HG03108 (cell line): ENCODE results near the gene MTHFD1L.
"Not testable (repeated sequence)": the region's sequence is repeated elsewhere in the genome, so short reads cannot be mapped to it uniquely, and the experiment has no call there.

ENCODE experiments used
- ATAC-seq: cut with Tn5 transposase; IDR thresholded peaks from one replicate; pipeline ENCODE4 v1.9.1; 2021; ENCODE audit warnings: moderate library complexity; ENCODE audit not compliant: unreplicated experiment

Gene MTHFD1L

GRCh38 chr6:151113641-151114040, 248.1 kb downstream of the MTHFD1L start:
- ATAC-seq, result no peak

DNA sequence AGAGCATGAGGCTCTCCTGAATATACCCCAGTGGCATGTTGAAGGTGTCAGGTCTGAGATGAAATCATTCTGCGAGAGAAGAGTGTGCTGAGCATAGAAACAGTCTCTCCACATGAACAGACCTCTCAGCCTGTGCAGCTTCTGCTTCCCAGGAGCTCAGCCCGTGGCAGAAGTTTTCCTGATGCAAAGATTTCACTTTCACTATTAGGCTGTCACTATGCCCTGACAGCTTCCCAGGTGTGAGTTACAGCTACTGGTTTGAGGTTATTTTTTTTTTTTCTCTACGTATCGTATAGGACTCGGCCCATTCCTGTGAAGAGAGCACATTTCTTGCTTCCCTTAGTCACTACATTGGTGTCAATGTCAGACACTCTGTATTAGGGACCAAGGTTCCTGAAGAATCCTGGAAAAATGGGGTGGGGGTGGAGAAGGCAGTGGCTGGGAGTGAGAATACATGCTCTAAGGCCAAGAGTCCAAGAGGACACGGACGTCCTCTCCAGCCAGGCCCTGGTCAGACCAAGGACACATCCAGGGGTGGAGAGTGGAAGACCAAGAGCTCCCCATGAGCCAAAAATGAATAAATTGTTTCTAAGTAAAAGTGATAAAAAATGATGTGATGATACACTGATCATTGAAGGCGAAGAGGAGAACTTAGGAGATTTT, 253.1 kb downstream of the MTHFD1L start:
- no peak for ATAC-seq

DNA sequence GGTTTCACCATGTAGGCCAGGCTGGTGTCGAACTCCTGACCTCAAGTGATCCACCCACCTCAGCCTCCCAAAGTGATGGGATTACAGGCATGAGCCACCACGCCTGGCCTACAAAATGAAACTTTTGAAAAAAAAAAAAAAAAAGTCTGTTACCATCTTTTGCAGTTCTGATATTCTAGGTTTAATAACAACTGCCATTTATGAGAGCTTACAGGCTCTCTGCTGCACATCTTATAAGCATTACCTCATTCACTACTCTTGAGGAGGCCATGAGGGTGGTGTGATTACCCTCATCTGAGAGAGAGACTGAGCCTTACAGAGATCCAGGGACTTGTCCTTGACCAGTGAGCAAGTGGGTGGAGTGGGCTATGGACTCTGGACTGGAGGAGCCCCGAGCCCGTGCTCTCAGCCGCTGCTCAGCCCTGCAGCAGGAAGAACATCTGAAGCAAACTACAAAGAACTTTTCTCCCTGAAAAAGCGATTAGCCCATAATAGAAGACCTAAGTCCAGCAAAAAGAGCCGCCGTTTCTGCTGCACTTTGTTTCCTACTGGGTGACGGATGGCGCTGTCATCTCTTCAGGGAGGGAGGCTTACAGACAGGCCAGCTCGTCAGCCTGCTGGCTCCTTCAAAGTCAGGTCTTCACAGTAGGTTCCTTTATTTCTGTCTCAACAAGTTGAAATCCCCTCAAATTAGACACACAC, 254.5 kb downstream of the MTHFD1L start:
- no peak for ATAC-seq

- ATAC-seq, result no peak
Measured at GRCh38 chr6:151121900-151122299, 256.4 kb downstream of the MTHFD1L start.

- not testable (repeated sequence) for ATAC-seq
Measured at GRCh38 chr6:151123641-151124040, 258.1 kb downstream of the MTHFD1L start.

DNA sequence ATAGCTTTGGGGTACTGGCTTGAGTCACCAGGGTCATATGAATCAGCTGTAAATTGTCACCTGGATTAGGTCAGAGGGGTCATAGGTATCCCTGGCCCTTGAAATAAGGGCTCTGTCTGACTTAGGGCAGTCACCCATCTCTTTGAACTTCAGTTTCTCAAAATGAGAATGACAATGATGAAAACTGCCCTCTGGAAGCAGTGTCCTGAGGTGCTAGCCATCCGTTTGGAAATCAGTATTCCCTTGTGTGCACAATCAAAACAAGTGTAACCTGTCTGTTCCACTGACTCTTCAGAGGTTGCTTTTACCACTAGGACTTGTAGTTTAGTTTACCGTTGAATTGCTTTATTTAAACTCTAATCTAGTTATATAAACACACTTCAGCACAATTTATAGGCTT, 259.7 kb downstream of the MTHFD1L start:
- ATAC-seq, result not testable (repeated sequence)

DNA sequence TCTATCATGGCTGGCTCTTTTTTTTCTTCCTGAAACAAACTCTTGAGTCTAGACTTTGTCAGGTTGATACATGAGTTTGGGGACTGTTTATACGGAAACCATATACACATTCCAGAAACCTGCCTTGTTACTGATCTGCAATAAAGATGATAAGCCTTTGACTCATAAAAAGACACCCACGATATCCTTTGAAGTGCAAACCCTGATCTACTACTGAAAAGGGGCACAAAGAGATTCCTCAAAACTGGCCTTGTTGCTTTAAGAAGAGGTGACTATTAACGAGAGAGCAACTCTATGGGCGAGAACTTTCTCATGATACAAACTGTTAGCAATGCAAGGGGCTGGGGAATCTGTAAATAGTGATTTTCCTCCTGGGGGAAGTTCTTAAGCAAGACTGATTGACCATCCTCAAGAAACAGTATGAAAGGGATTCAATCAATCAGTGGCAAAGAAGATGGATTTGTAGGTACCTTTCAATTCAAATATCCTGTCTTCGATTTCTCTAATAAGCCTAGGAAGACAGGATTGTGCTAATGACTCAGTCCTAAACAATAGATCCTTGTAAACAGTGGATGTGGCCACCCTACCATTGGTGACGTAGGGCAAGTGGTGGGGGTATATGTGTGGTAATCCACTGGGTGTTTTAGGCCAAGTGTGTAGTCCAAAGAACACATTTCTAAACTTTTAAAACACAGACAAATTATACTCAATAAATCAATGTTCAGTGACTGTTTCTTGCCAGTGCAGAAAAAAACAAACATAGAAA, 260.3 kb downstream of the MTHFD1L start:
- not testable (repeated sequence) for ATAC-seq

GRCh38 chr6:151126417-151126724, 260.9 kb downstream of the MTHFD1L start:
- ATAC-seq, result not testable (repeated sequence)

DNA sequence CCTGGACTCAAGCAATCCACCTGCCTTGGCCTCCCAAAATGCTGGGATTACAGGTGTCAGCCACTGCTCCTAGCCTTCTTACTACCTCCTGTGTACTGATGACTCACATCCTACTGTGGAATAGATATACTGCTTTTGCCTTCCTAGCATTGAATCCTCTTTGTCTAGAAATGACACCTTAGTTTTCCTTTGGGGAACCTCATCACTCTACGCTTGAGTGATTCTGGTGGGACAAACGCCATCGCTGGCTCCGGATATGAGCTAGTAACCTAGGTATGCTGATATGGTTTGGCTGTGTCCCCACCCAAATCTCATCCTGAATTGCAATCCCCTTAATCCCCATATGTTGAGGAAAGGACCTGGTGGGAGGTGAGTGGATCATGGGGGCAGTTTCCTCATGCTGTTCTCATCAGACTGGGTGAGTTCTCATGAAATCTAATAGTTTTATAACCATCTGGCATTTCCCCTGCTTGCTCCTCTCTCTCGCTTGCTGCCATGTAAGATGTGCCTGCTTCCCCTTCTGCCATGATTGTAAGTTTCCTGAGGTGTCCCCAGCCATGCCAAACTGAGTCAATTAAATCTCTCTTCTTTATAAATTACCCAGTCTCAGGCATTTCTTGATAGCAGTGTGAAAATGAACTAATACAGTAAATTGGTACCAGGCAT, 261.8 kb downstream of the MTHFD1L start:
- not testable (repeated sequence) for ATAC-seq

DNA sequence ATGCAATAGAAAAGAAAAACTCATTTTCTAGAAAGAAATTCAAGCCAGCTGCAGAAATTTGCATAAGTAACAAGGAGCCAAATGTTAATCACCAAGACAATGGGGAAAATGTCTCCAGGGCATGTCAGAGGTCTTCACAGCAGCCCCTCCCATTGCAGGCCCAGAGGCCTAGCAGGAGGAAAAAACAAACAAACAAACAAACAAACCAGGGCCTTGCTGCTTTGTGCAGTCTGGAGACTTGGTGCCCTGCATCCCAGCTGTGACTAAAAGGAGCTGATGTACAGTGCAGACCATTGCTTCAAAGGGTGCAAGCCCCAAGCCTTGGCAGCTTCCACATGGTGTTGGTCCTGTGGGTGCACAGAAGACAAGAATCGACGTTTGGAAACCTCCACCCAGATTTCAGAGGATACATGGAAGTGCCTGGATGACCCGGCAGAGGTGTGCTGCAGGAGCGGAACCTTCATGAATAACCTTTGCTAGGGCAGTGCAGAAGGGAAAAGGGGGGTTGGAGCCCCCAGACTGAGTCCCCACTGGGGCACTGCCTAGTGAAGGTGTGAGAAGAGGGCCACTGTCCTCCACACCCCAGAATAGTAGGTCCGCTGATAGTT, 263.4 kb downstream of the MTHFD1L start:
- no peak for ATAC-seq

DNA sequence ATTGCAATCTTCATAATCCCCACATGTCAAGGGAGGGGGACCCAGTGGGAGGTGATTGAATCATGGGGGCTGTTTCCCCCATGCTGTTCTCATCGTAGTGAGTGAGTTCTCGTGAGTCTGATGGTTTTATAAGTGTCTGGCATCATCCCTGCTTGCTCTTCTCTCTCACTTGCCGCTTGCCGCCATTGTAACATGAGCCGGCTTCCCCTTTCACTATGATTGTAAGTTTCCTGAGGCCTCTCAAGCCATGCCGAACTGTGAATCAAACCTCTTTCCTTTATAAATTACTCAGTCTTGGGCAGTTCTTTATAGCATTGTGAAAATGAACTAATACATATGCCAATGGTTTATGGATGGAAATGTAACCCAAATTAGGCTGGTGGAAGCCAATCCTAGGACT, 264.8 kb downstream of the MTHFD1L start:
- no peak for ATAC-seq

DNA sequence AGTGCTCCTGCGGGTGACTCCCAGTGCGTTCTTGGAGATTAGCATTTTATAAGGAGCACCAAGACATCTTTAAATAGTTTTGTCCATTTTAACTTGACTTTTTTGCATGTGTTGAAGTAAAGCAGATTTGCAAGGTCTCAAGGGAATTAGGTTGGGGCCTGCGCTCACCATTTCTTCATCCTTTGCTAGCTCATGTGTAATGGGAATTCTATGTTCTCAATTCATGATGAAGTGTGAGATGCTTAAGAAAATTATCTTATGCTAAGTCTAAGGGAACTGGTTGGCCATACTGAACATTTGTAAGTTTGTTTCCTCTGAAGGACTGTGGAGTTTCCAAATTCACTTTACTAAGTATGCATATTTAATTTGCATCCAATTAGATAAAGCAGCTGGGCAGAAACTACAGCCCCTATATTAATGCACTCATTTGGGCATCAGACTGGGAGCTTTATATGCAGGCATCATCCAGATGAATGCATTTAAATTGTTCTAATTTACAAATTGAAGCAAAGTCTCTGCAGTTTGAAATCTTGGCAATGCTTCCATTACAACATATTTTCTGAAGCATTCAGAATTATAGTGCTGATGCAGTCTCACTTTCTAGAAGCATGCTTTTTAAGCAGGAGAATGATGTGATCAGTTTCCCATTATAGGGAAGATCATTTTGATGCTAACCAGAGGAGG, 266.0 kb downstream of the MTHFD1L start:
- no peak for ATAC-seq

DNA sequence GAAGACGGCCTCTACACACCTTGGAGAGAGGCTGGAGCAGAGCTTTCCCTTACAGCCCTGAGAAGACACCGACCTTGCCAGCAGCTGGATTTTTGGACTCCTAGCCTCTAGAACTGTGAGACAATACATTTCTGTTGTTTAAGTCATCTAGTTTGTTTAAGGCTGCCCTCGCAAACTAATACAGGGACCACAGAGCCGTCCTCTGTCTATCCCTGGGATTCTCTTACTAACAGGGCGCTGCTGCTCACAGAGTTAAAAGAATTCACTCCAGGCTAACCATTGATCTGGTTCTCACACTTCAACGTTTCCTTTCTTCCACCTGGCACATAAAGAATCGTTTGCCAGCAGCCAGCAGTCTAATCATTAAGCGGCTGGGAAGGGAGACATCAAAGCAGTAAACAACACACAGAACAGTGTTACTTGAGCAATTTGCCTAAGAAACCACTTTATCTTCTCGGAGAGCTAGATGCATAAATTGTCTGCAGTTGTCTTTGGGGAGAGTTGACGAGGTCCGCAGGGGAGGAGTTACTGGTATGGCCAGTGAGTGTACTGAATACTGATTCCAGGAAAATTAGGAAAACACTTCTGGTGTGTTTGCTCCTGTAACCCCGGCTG, 270.7 kb downstream of the MTHFD1L start:
- ATAC-seq, result no peak

DNA sequence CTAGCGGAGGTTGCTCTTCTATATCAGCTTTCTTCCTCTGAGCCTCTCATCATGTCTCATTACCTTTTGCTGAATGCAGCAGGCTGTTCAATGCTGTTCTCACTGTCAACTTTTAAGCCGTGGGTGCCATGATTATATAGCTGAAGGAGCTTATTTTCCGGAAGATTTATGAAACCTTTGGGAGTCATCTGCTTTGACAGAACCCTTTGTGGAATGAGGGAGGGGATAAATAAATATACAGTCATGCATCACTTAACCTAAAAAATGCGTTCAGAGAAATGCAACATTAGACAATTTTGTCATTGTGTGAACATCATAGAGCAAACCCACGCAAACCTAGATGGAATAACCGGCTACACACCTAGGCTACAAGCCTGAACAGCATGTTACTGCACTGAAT, 272.0 kb downstream of the MTHFD1L start:
- no peak for ATAC-seq

DNA sequence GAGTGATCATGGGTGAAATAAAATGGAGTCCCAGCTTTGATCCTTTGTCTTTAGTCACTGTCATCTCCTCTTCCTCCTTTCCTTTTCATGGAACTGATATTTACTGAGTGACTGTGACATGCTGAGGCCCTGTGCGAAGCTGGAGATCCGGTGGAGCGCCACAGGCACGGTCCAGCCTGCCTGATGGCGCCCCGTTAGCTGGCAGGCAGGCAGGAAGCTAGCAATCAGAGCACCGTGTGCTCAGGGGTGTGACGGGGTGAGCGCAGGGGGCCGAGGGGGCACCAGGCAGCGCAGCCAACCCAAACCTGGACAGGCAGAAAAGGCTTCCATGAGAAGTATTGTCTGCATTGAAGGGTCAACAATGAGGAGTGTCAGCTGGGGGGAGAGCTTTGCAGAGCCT, 274.0 kb downstream of the MTHFD1L start:
- ATAC-seq, result no peak

- ATAC-seq, result no peak
Measured at GRCh38 chr6:151140767-151141166, 275.3 kb downstream of the MTHFD1L start.

GRCh38 chr6:151141685-151142084, 276.2 kb downstream of the MTHFD1L start:
- ATAC-seq, result no peak

GRCh38 chr6:151142676-151143075, 277.2 kb downstream of the MTHFD1L start:
- no peak for ATAC-seq

GRCh38 chr6:151143337-151143736, 277.8 kb downstream of the MTHFD1L start:
- no peak for ATAC-seq

- no peak for ATAC-seq
Measured at GRCh38 chr6:151143806-151144205, 278.3 kb downstream of the MTHFD1L start.
